Astrocyte (in vitro differentiated cells and primary cell): ENCODE measurements around the gene NEU2.

Experiments
- EZH2 ChIP-seq: IDR thresholded peaks from 2 replicates; pipeline ENCODE4 v1.6.1; 2012; ENCODE audit warnings: mild to moderate bottlenecking, low read length, inconsistent platforms; ENCODE audit not compliant: insufficient read depth
- TF ChIP-seq, protein P1 (sequence below): IDR thresholded peaks from 2 replicates; pipeline ENCODE4 v1.5.1; 2011; ENCODE audit warnings: low read depth, mild to moderate bottlenecking, inconsistent platforms, low read length, moderate library complexity; ENCODE audit not compliant: insufficient read depth

- TF ChIP-seq, protein P1, sequence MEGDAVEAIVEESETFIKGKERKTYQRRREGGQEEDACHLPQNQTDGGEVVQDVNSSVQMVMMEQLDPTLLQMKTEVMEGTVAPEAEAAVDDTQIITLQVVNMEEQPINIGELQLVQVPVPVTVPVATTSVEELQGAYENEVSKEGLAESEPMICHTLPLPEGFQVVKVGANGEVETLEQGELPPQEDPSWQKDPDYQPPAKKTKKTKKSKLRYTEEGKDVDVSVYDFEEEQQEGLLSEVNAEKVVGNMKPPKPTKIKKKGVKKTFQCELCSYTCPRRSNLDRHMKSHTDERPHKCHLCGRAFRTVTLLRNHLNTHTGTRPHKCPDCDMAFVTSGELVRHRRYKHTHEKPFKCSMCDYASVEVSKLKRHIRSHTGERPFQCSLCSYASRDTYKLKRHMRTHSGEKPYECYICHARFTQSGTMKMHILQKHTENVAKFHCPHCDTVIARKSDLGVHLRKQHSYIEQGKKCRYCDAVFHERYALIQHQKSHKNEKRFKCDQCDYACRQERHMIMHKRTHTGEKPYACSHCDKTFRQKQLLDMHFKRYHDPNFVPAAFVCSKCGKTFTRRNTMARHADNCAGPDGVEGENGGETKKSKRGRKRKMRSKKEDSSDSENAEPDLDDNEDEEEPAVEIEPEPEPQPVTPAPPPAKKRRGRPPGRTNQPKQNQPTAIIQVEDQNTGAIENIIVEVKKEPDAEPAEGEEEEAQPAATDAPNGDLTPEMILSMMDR: no peak
- TF ChIP-seq EZH2: no peak
Measured at GRCh38 chr2:233026198-233026813, 6.2 kb upstream of the NEU2 start.
